HG02884 (cell line): ENCODE data around the gene MFSD8.
"Not testable (repeated sequence)": the region's sequence is repeated elsewhere in the genome, so short reads cannot be mapped to it uniquely, and the experiment has no call there.

Source experiments
- ATAC-seq: cut with Tn5 transposase; IDR thresholded peaks from one replicate; pipeline ENCODE4 v1.9.1; 2021; ENCODE audit warnings: mild to moderate bottlenecking, moderate library complexity; ENCODE audit not compliant: unreplicated experiment

Gene MFSD8

GRCh38 chr4:127965062-127965802 lies at the start of gene MFSD8, which contains the start of gene ABHD18:
TSS of gene MFSD8 (minus strand) at chr4:127965173. CDS start at chr4:127965133, 40 bp downstream.
TSS of gene ABHD18 (plus strand) at chr4:127965406. CDS start at chr4:127982956, 17,550 bp downstream.
- ATAC-seq = peak; percentile 93

- ATAC-seq = no peak
These were observed 44.5 kb upstream of the MFSD8 start for GRCh38 chr4:128009428-128009827.

- no peak for ATAC-seq
These were observed 41.6 kb upstream of the MFSD8 start for GRCh38 chr4:128006592-128006991.

GRCh38 chr4:127997534-127998388 lies 32.8 kb upstream of the MFSD8 start:
- peak; percentile 98 for ATAC-seq

- ATAC-seq = not testable (repeated sequence)
These were observed 31.5 kb upstream of the MFSD8 start for GRCh38 chr4:127996521-127996920.

- no peak for ATAC-seq
These were observed 30.8 kb upstream of the MFSD8 start for GRCh38 chr4:127995776-127996175.

- no peak for ATAC-seq
These were observed 28.2 kb upstream of the MFSD8 start for GRCh38 chr4:127993151-127993550.

- ATAC-seq = no peak
These were observed 23.7 kb upstream of the MFSD8 start for GRCh38 chr4:127988638-127989037.

GRCh38 chr4:127985989-127986388 lies 21.0 kb upstream of the MFSD8 start:
- ATAC-seq = no peak

GRCh38 chr4:127982445-127982844 lies 17.5 kb upstream of the MFSD8 start:
- no peak for ATAC-seq

- no peak for ATAC-seq
These were observed 14.0 kb upstream of the MFSD8 start for GRCh38 chr4:127978930-127979329.

GRCh38 chr4:127975121-127975770 lies 10.3 kb upstream of the MFSD8 start:
- no peak for ATAC-seq

- not testable (repeated sequence) for ATAC-seq
These were observed 6.0 kb upstream of the MFSD8 start for GRCh38 chr4:127970925-127971324.

- ATAC-seq = no peak
These were observed 3.6 kb upstream of the MFSD8 start for GRCh38 chr4:127968586-127968985.

GRCh38 chr4:127967141-127967775 lies 2.3 kb upstream of the MFSD8 start:
- ATAC-seq = no peak

- ATAC-seq = peak; percentile 39
These were observed 816 bp upstream of the MFSD8 start for GRCh38 chr4:127965803-127966175.

GRCh38 chr4:127964426-127965061 lies 429 bp downstream of the MFSD8 start:
- ATAC-seq = peak; percentile 14

- ATAC-seq = not testable (repeated sequence)
These were observed 1.2 kb downstream of the MFSD8 start for GRCh38 chr4:127963633-127964398.

GRCh38 chr4:127959794-127960193 lies 5.2 kb downstream of the MFSD8 start:
- no peak for ATAC-seq

- no peak for ATAC-seq
These were observed 7.9 kb downstream of the MFSD8 start for GRCh38 chr4:127957105-127957504.
